ENCODE data around the gene KRTAP10-12.

The KRTAP10-12 gene

GRCh38 chr21:44699502-44700001 is 2.6 kb downstream of the KRTAP10-12 start:
- no peak for DNase-seq

GRCh38 chr21:44700101-44701022 is 3.4 kb downstream of the KRTAP10-12 start:
- DNase-seq, result no peak

- no peak for DNase-seq
These were observed 4.0 kb downstream of the KRTAP10-12 start for GRCh38 chr21:44701023-44701400.

- no peak for DNase-seq
These were observed 4.6 kb downstream of the KRTAP10-12 start for GRCh38 chr21:44701541-44701940.

GRCh38 chr21:44702111-44702972 is 5.4 kb downstream of the KRTAP10-12 start:
- DNase-seq, result no peak

- DNase-seq, result peak in 1 of 2 experiments; percentile 42
These were observed 6.2 kb downstream of the KRTAP10-12 start for GRCh38 chr21:44702973-44703730.

- DNase-seq, result no peak
These were observed 7.0 kb downstream of the KRTAP10-12 start for GRCh38 chr21:44703731-44704635.

- no peak for DNase-seq
These were observed 7.6 kb downstream of the KRTAP10-12 start for GRCh38 chr21:44704636-44705001.

- no peak for DNase-seq
These were observed 9.2 kb downstream of the KRTAP10-12 start for GRCh38 chr21:44706026-44706705.

GRCh38 chr21:44706706-44707581 is 10.0 kb downstream of the KRTAP10-12 start:
- DNase-seq, result no peak

- DNase-seq, result peak in 1 of 2 experiments; percentile 43
These were observed 11.4 kb downstream of the KRTAP10-12 start for GRCh38 chr21:44708213-44708865.

GRCh38 chr21:44708866-44709425 is 12.0 kb downstream of the KRTAP10-12 start:
- DNase-seq, result no peak

GRCh38 chr21:44709426-44710293 is 12.7 kb downstream of the KRTAP10-12 start:
- DNase-seq, result peak in 1 of 2 experiments; percentile 34

GRCh38 chr21:44710294-44710665 is 13.3 kb downstream of the KRTAP10-12 start:
- DNase-seq, result peak in 1 of 2 experiments; percentile 32

GRCh38 chr21:44710756-44711326 is 13.9 kb downstream of the KRTAP10-12 start:
- peak in 1 of 2 experiments; percentile 72 for DNase-seq

GRCh38 chr21:44711327-44712202 is 14.6 kb downstream of the KRTAP10-12 start, which contains the start of gene TSPEAR:
Gene TSPEAR (minus strand): TSS chr21:44711572. CDS start chr21:44711514, 58 bp downstream.
- peak; percentile 28 to 80 for DNase-seq

All from NCI-H526 (cell line).